ENCODE results near the gene CMTM2. TPM values are rescaled to one million over a fixed set of nuclear protein-coding genes. Genes with fewer than 3 reads are reported as not detected.
A peak's percentile ranks its signal among the peaks of the same experiment; 100 is the strongest.

CMTM2 gene
- total RNA-seq, 1 donor from 2014 or later: not detected

DNA sequence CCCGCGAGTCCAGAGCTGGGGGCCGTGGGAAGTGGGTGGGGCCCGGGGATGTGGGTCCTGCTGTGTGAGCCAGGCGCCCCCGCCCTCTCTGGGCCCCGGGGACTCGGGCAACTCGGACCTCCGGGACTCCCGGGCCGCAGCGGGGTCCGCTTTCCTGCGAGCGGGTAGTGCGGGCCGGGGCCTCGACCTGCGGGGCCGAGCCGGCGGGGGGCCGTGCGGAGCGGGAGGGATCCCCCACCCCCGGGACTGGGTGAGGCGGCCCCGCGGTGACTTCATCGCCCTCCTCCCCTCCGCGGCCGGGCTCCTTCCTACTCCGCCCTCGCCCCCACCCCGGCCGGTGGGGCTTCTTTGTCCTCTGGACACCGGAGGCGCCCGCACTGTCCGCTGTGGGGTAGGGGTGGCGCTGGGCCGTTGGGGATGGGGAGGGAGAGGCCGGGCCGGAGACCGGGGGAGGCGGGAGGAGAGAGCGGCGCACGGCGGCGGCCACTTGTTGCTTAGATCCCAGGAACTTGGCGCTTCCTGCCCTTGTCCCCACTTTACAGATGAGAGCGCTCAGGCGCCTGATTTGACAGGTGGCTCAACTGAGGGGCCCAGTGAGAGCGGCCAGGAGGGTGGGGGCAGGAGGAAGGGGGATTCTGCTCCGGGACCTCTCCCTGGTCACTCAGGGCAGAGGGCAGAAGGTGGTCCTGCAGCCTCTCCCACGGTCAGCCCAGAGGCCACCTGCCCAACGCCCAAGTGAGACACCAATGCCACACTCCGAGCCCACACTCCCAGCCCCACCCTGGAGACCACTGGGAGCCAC, 26.1 kb downstream of the CMTM2 start:
- Histone ChIP-seq H3K4me3 (ENCODE audit: insufficient read depth, low read depth, low read length) (peak overlapping the region; percentile 63), H3K79me2 (ENCODE audit: insufficient read depth, low read length) (peaks cover 48% of the 10 kb centered on the region), H3K9me3 (ENCODE audit: insufficient read depth, low read depth, low read length) (peaks cover 4% of the 10 kb centered on the region), H3K4me2 (ENCODE audit: low read length) (peak overlapping the region; percentile 97), H3K36me3 (ENCODE audit: insufficient read depth, low read length) (peaks cover 9% of the 10 kb centered on the region), H3K4me1 (ENCODE audit: insufficient read depth, low read length) (peaks cover 32% of the 10 kb centered on the region), H3K27me3 (ENCODE audit: insufficient read depth, low read length) (no peaks in the 10 kb centered on the region), H4K20me1 (ENCODE audit: insufficient read depth, low read length) (peaks cover 46% of the 10 kb centered on the region), H2AFZ (ENCODE audit: low read depth, low read length) (peak overlapping the region; percentile 41), H3K9ac (ENCODE audit: low read length) (peak overlapping the region; percentile 87), H3K27ac (ENCODE audit: low read depth, low read length) (peak overlapping the region; percentile 65)
- peaks cover 12% of the 10 kb centered on the region for H3K4me1 Mint-ChIP-seq (ENCODE audit: low read depth, unreplicated experiment)
- peak overlapping the region; percentile 83 for H3K4me3 Mint-ChIP-seq (ENCODE audit: unreplicated experiment)
- DNase-seq (ENCODE audit: low read depth): peak; percentile 34
- no peak for FAIRE-seq
- H3K9me3 Mint-ChIP-seq (ENCODE audit: unreplicated experiment): no peaks in the 10 kb centered on the region
- H3K36me3 Mint-ChIP-seq (ENCODE audit: low read depth, unreplicated experiment): peaks cover 7% of the 10 kb centered on the region
- no peak for TF ChIP-seq EZH2 (IDR thresholded peaks at IDR 0.05; ENCODE audit: insufficient read depth, low read length)
- TF ChIP-seq, protein P1, sequence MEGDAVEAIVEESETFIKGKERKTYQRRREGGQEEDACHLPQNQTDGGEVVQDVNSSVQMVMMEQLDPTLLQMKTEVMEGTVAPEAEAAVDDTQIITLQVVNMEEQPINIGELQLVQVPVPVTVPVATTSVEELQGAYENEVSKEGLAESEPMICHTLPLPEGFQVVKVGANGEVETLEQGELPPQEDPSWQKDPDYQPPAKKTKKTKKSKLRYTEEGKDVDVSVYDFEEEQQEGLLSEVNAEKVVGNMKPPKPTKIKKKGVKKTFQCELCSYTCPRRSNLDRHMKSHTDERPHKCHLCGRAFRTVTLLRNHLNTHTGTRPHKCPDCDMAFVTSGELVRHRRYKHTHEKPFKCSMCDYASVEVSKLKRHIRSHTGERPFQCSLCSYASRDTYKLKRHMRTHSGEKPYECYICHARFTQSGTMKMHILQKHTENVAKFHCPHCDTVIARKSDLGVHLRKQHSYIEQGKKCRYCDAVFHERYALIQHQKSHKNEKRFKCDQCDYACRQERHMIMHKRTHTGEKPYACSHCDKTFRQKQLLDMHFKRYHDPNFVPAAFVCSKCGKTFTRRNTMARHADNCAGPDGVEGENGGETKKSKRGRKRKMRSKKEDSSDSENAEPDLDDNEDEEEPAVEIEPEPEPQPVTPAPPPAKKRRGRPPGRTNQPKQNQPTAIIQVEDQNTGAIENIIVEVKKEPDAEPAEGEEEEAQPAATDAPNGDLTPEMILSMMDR (IDR thresholded peaks at IDR 0.05; ENCODE audit: insufficient read depth, low read depth, low read length): no peak
- H3K27me3 Mint-ChIP-seq (ENCODE audit: low read depth, unreplicated experiment): peaks cover 5% of the 10 kb centered on the region
- H3K27ac Mint-ChIP-seq (ENCODE audit: unreplicated experiment): no peak overlapping the region

DNA sequence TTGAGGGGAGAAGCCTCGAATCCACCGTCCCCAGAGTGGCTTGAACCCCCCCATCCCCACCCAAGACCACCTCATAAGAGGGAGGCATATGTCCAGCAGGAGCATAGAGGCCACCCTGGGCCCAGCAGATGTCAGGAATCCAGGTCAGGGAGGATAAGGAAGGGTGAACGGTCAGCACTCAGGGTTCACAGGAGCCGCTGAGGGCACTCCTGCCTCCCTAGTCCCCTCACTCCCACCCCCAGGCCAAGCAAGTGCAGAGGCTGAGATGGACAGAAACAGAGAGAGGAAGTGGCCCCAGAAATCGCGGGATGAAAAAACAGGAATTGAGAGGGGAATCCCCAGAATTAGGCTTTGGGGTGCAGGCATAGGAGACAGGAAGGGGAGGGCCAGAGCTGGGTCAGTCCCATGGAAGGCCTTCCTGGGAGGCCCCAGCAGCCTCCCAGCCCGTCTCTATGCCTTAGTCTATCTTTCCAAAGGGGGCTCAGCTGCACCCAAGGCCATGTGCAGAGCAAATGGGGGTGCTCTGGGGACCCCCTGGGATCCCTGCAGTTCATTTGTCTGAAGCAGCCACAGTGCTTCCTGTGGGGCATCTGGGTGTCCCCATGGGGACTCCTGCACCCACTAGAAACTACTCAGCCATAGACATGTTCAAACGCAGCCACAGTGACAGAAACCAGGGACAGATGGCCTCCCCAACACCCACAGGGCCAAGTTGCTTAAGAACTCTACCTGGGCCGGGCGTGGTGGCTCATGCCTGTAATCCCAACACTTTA, 26.9 kb downstream of the CMTM2 start:
- H3K4me3 ChIP-seq (ENCODE audit: insufficient read depth, low read depth, low read length): peak overlapping the region; percentile 63
- H3K36me3 Mint-ChIP-seq (ENCODE audit: low read depth, unreplicated experiment): peaks cover 11% of the 10 kb centered on the region
- H3K4me3 Mint-ChIP-seq (ENCODE audit: unreplicated experiment): peak overlapping the region; percentile 83
- H3K9me3 ChIP-seq (ENCODE audit: insufficient read depth, low read depth, low read length): peaks cover 3% of the 10 kb centered on the region
- no peak overlapping the region for H3K27ac Mint-ChIP-seq (ENCODE audit: unreplicated experiment)
- FAIRE-seq: no peak
- H3K27me3 Mint-ChIP-seq (ENCODE audit: low read depth, unreplicated experiment): no peaks in the 10 kb centered on the region
- peak overlapping the region; percentile 87 for H3K9ac ChIP-seq (ENCODE audit: low read length)
- no peak for TF ChIP-seq EZH2 (IDR thresholded peaks at IDR 0.05; ENCODE audit: insufficient read depth, low read length)
- TF ChIP-seq, protein P1 (IDR thresholded peaks at IDR 0.05; ENCODE audit: insufficient read depth, low read depth, low read length): no peak
- no peaks in the 10 kb centered on the region for H3K9me3 Mint-ChIP-seq (ENCODE audit: unreplicated experiment)
- peaks cover 48% of the 10 kb centered on the region for H3K79me2 ChIP-seq (ENCODE audit: insufficient read depth, low read length)
- H3K4me2 ChIP-seq (ENCODE audit: low read length): peak overlapping the region; percentile 97
- H3K27ac ChIP-seq (ENCODE audit: low read depth, low read length): peak overlapping the region; percentile 65
- peaks cover 32% of the 10 kb centered on the region for H3K4me1 ChIP-seq (ENCODE audit: insufficient read depth, low read length)
- peaks cover 51% of the 10 kb centered on the region for H4K20me1 ChIP-seq (ENCODE audit: insufficient read depth, low read length)
- DNase-seq (ENCODE audit: low read depth): no peak
- H2AFZ ChIP-seq (ENCODE audit: low read depth, low read length): no peak overlapping the region
- peaks cover 15% of the 10 kb centered on the region for H3K36me3 ChIP-seq (ENCODE audit: insufficient read depth, low read length)
- peaks cover 12% of the 10 kb centered on the region for H3K4me1 Mint-ChIP-seq (ENCODE audit: low read depth, unreplicated experiment)
- H3K27me3 ChIP-seq (ENCODE audit: insufficient read depth, low read length): no peaks in the 10 kb centered on the region
